K562 (cell line): ENCODE data around the gene KCND3. TPM values are rescaled to one million over a fixed set of nuclear protein-coding genes. Genes with fewer than 3 reads are reported as not detected.
A peak's percentile ranks its signal among the peaks of the same experiment; 100 is the strongest.

Experiments used
- E2F3 ChIP-seq: fragments of 250-450 bp; sonication (Bioruptor Pico); IDR thresholded peaks from 2 replicates; pipeline ENCODE4 v1.4.0; 2020; ENCODE audit warnings: mild to moderate bottlenecking
- FOXK2 ChIP-seq, 2 experiments: fragments of 450-650 bp; IDR thresholded peaks in 1 of 2; conservative IDR thresholded peaks in 1 of 2; 2 replicates each; pipeline ENCODE4 v1.6.1; 2016; ENCODE audit warnings: low read depth in 2 of 2, mild to moderate bottlenecking in 1 of 2
- HDAC1 ChIP-seq, 2 experiments: fragments of 450-650 bp; IDR thresholded peaks; 2 replicates each; pipeline ENCODE4 v1.6.1; 2016 to 2017; ENCODE audit warnings: inconsistent platforms in 1 of 2, mild to moderate bottlenecking in 1 of 2, moderate library complexity in 1 of 2
- HDAC3 ChIP-seq: fragments of 450-650 bp; IDR thresholded peaks from 2 replicates; pipeline ENCODE4 v1.6.1; 2018; ENCODE audit warnings: borderline replicate concordance, mild to moderate bottlenecking, moderate library complexity; ENCODE audit not compliant: partially characterized antibody
- HIVEP1 ChIP-seq: fragments of 250-450 bp; sonication (Bioruptor Pico); IDR thresholded peaks from 2 replicates; pipeline ENCODE4 v1.4.0; 2020; ENCODE audit warnings: mild to moderate bottlenecking
- HMG20B ChIP-seq: fragments of 250-450 bp; sonication (Bioruptor Pico); IDR thresholded peaks from 2 replicates; pipeline ENCODE4 v1.5.0; 2021; ENCODE audit warnings: mild to moderate bottlenecking
- JUNB ChIP-seq: fragments of 450-650 bp; formaldehyde crosslinking; conservative IDR thresholded peaks from 2 replicates; pipeline ENCODE4 v1.4.0; 2020; ENCODE audit warnings: mild to moderate bottlenecking
- PML ChIP-seq: IDR thresholded peaks from 2 replicates; pipeline ENCODE4 v1.6.1; 2012; ENCODE audit warnings: low read length, inconsistent platforms
- POLR2AphosphoS5 ChIP-seq: IDR thresholded peaks from 2 replicates; pipeline ENCODE4 v1.6.1; 2011; ENCODE audit warnings: mild to moderate bottlenecking, low read depth, low read length, moderate library complexity; ENCODE audit not compliant: control insufficient read depth, insufficient read depth
- RREB1 ChIP-seq: fragments of 250-450 bp; sonication (Bioruptor Pico); IDR thresholded peaks from 2 replicates; pipeline ENCODE4 v1.4.0; 2020
- SETDB1 ChIP-seq: IDR thresholded peaks from one replicate; pipeline ENCODE4 v1.6.1; 2012; ENCODE audit warnings: low read length, control low read depth, inconsistent platforms
- SMARCA4 ChIP-seq: fragments of 450-650 bp; IDR thresholded peaks from 2 replicates; pipeline ENCODE4 v1.6.1; 2016
- SRF ChIP-seq, 2 experiments: fragments of 250-450, 450-650 bp in 1 of 2; sonication (Bioruptor Pico) in 1 of 2; sonication (generic) in 1 of 2; formaldehyde crosslinking; IDR thresholded peaks; 2 replicates each; pipeline versions ENCODE4 v1.5.0 to v1.5.1; 2020 to 2022; ENCODE audit warnings: mild to moderate bottlenecking in 1 of 2, missing genetic modification reagents in 1 of 2
- TAF7 ChIP-seq: fragments of 450-650 bp; IDR thresholded peaks from 2 replicates; pipeline ENCODE4 v1.6.1; 2016; ENCODE audit warnings: missing genetic modification characterization, missing compliant biosample characterization
- TCF3 ChIP-seq: sonication (generic); formaldehyde crosslinking; IDR thresholded peaks from 2 replicates; pipeline ENCODE4 v1.4.0; 2020; ENCODE audit warnings: mild to moderate bottlenecking, missing genetic modification reagents
- YY1 ChIP-seq, 3 experiments: IDR thresholded peaks; 2 replicates each; pipeline ENCODE4 v1.6.1; 2011; ENCODE audit warnings: low read length in 2 of 3, mild to moderate bottlenecking in 2 of 3, moderate library complexity in 2 of 3, borderline replicate concordance in 1 of 3, control low read depth in 1 of 3, low read depth in 1 of 3; ENCODE audit not compliant: insufficient read depth in 3 of 3, insufficient replicate concordance in 2 of 3, control insufficient read depth in 1 of 3, insufficient read length in 1 of 3; ENCODE audit errors: extremely low read depth in 1 of 3
- ZBTB2 ChIP-seq: fragments of 450-650 bp; IDR thresholded peaks from 2 replicates; pipeline ENCODE4 v1.6.1; 2016; ENCODE audit warnings: antibody characterized with exemption
- ZNF311 ChIP-seq: fragments of 250-450 bp; sonication (Bioruptor Pico); IDR thresholded peaks from 2 replicates; pipeline ENCODE4 v1.4.0; 2020; ENCODE audit warnings: mild to moderate bottlenecking, moderate library complexity
- polyA plus RNA-seq, 8 experiments: library from polyadenylated mRNA; depleted of rRNA in 4 of 8; stranded (reverse) in 5 of 8; unstranded in 3 of 8; fragments of >200 nt; fragmentation: Nextera tagmentation in 2 of 8; fragmentation: Illumina TruSeq in 1 of 8; extraction: Ambion mirVana in 2 of 8; extraction: Trizol in 1 of 8; gene quantifications; 2 replicates each; pipeline versions ENCODE4 v1.2.1 to v1.2.3, GENCODE V29; 2011 to 2014; ENCODE audit warnings: inconsistent platforms in 1 of 8, missing spikeins in 1 of 8
- total RNA-seq, 7 experiments: library from RNA; depleted of rRNA in 6 of 7; stranded (reverse); fragments of >200 nt in 6 of 7; fragmentation: Illumina TruSeq in 2 of 7; extraction: Trizol in 2 of 7; gene quantifications; 2 replicates each; pipeline versions ENCODE4 v1.2.1 to v1.2.3, GENCODE V29; 2011 to 2021; ENCODE audit warnings: low replicate concordance in 1 of 7
- TF ChIP-seq, protein P1 (sequence below): fragments of 450-650 bp; formaldehyde crosslinking; IDR thresholded peaks from 2 replicates; pipeline ENCODE4 v1.4.0; 2020; ENCODE audit warnings: mild to moderate bottlenecking, moderate library complexity

The KCND3 gene
- total and polyA plus RNA-seq, 9 of the 15 experiments (the other 6 are each of a cell fraction or from before 2014, with no cell fraction given): not detected

DNA sequence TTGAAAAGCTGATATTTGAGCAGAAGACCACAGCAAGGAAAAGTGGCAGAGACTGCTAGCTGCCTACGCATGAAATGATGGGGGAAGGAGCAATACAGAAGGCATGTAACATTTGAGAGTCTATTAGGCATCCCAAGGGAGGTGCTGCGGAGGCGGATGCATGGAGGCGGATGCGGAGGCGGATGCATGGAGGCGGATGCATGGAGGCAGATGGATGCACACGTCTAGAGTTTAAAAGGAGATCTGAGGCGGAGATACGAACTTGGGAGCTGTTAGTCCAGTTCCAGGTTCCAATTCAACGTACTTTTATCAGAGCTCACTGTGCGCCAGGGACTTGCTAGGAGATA, 234.5 kb downstream of the KCND3 start (continued):
- TF ChIP-seq HMG20B: no peak
- no peak for TF ChIP-seq JUNB (CRISPR knock-in tag)
- no peak for TF ChIP-seq HDAC3
- no peak for TF ChIP-seq SMARCA4
- peak; percentile 85 for TF ChIP-seq RREB1 (CRISPR knock-in tag)
- TF ChIP-seq ZNF311 (CRISPR knock-in tag): no peak
- TF ChIP-seq HIVEP1: no peak
- TF ChIP-seq ZBTB2: no peak
- no peak; the same call in 1 of the 2 replicates for TF ChIP-seq PML
- no peak for TF ChIP-seq POLR2AphosphoS5
- TF ChIP-seq E2F3: peak; percentile 16; the same call in 1 of the 2 replicates
- 0 out of 4 replicates have a peak, but pooled peaks of 1 of the 2 experiments have one; percentile 1 for TF ChIP-seq SRF (CRISPR knock-in tag; IDR thresholded peaks at IDR 0.05)
- TF ChIP-seq, protein P1, sequence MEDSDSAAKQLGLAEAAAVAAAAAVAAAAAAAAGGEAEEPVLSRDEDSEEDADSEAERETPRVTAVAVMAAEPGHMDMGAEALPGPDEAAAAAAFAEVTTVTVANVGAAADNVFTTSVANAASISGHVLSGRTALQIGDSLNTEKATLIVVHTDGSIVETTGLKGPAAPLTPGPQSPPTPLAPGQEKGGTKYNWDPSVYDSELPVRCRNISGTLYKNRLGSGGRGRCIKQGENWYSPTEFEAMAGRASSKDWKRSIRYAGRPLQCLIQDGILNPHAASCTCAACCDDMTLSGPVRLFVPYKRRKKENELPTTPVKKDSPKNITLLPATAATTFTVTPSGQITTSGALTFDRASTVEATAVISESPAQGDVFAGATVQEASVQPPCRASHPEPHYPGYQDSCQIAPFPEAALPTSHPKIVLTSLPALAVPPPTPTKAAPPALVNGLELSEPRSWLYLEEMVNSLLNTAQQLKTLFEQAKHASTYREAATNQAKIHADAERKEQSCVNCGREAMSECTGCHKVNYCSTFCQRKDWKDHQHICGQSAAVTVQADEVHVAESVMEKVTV: no peak
- TF ChIP-seq HDAC1 (IDR thresholded peaks at IDR 0.05): no peak
- TF ChIP-seq TAF7 (tag): no peak
- peak in 1 of 3 experiments; percentile 39 for TF ChIP-seq YY1 (IDR thresholded peaks at IDR 0.05; ENCODE audit: borderline replicate concordance in 1 of 3, control insufficient read depth in 1 of 3, extremely low read depth in 1 of 3, insufficient read depth in 3 of 3, insufficient read length in 1 of 3, insufficient replicate concordance in 2 of 3, low read depth in 1 of 3, low read length in 2 of 3)
- no peak for TF ChIP-seq SETDB1
- TF ChIP-seq FOXK2 (conservative IDR thresholded peaks at IDR 0.05 in 1 of 2, IDR thresholded peaks at IDR 0.05 in 1 of 2; ENCODE audit: low read depth in 2 of 2): no peak
- no peak for TF ChIP-seq TCF3
